H7 (cell line): ENCODE data around the gene FLT1. TPM values are rescaled to one million over a fixed set of nuclear protein-coding genes. Genes with fewer than 3 reads are reported as not detected.

Experiments used
- DNase-seq: peaks from one replicate; pipeline ENCODE4 v3.0.0; 2012
- H3K27me3 ChIP-seq: 2 replicates; pipeline ENCODE4 v1.6.0; 2011; ENCODE audit warnings: mild to moderate bottlenecking, low read length; ENCODE audit not compliant: control insufficient read depth, insufficient read depth
- H3K36me3 ChIP-seq: replicated peaks from 2 replicates; pipeline ENCODE4 v1.5.1; 2011; ENCODE audit warnings: low read length; ENCODE audit not compliant: control insufficient read depth, insufficient read depth
- H3K4me3 ChIP-seq: 2 replicates; pipeline ENCODE4 v1.5.1; 2011; ENCODE audit warnings: low read depth, mild to moderate bottlenecking, control low read depth, low read length, moderate library complexity; ENCODE audit not compliant: insufficient read depth
- total RNA-seq: library from RNA; depleted of rRNA; stranded (reverse); fragments of >200 nt; shearing (Covaris generic); gene quantifications from 2 replicates; pipeline ENCODE4 v1.2.3, GENCODE V29; 2014

Gene FLT1
- total RNA-seq, 1 experiment from 2014 or later = 55.3 TPM

- H3K4me3 ChIP-seq = no peak overlapping the region
- DNase-seq = no peak
- H3K36me3 ChIP-seq = no peaks in the 10 kb centered on the region; the same call in 1 of the 2 replicates
- no peaks in the 10 kb centered on the region for H3K27me3 ChIP-seq
These were observed 172.5 kb downstream of the FLT1 start for GRCh38 chr13:28322256-28322905.

- DNase-seq = no peak
- no peaks in the 10 kb centered on the region; the same call in 1 of the 2 replicates for H3K36me3 ChIP-seq
- H3K4me3 ChIP-seq = no peak overlapping the region
- H3K27me3 ChIP-seq = no peaks in the 10 kb centered on the region
These were observed 173.2 kb downstream of the FLT1 start for GRCh38 chr13:28321756-28322155.

- no peak overlapping the region for H3K4me3 ChIP-seq
- DNase-seq = no peak
- no peaks in the 10 kb centered on the region; the same call in 1 of the 2 replicates for H3K36me3 ChIP-seq
- no peaks in the 10 kb centered on the region for H3K27me3 ChIP-seq
These were observed 173.9 kb downstream of the FLT1 start for GRCh38 chr13:28320884-28321574.

- DNase-seq = no peak
- no peaks in the 10 kb centered on the region; the same call in 1 of the 2 replicates for H3K36me3 ChIP-seq
- H3K4me3 ChIP-seq = no peak overlapping the region
- H3K27me3 ChIP-seq = no peaks in the 10 kb centered on the region
These were observed 174.7 kb downstream of the FLT1 start for GRCh38 chr13:28320209-28320608.

GRCh38 chr13:28319528-28319927 lies 175.4 kb downstream of the FLT1 start:
- no peak for DNase-seq

GRCh38 chr13:28318496-28318895 lies 176.4 kb downstream of the FLT1 start:
- Histone ChIP-seq H3K4me3 (no peak overlapping the region), H3K27me3 (no peaks in the 10 kb centered on the region), H3K36me3 (no peaks in the 10 kb centered on the region; the same call in 1 of the 2 replicates)
- no peak for DNase-seq

More at GRCh38 chr13:28319528-28319927, 175.4 kb downstream of the FLT1 start:
- H3K36me3 ChIP-seq = no peaks in the 10 kb centered on the region; the same call in 1 of the 2 replicates
- no peaks in the 10 kb centered on the region for H3K27me3 ChIP-seq
- no peak overlapping the region for H3K4me3 ChIP-seq

- Histone ChIP-seq H3K27me3 (no peaks in the 10 kb centered on the region), H3K4me3 (no peak overlapping the region), H3K36me3 (no peaks in the 10 kb centered on the region; the same call in 1 of the 2 replicates)
- no peak for DNase-seq
These were observed 178.1 kb downstream of the FLT1 start for GRCh38 chr13:28316836-28317235.

GRCh38 chr13:28316129-28316528 lies 178.8 kb downstream of the FLT1 start:
- DNase-seq = no peak
- Histone ChIP-seq H3K27me3 (no peaks in the 10 kb centered on the region), H3K4me3 (no peak overlapping the region), H3K36me3 (no peaks in the 10 kb centered on the region; the same call in 1 of the 2 replicates)

GRCh38 chr13:28314879-28315278 lies 180.0 kb downstream of the FLT1 start:
- H3K27me3 ChIP-seq = no peaks in the 10 kb centered on the region
- no peak overlapping the region for H3K4me3 ChIP-seq
- H3K36me3 ChIP-seq = no peaks in the 10 kb centered on the region; the same call in 1 of the 2 replicates
- no peak for DNase-seq

- no peak for DNase-seq
- Histone ChIP-seq H3K36me3 (no peaks in the 10 kb centered on the region; the same call in 1 of the 2 replicates), H3K27me3 (no peaks in the 10 kb centered on the region), H3K4me3 (no peak overlapping the region)
These were observed 181.3 kb downstream of the FLT1 start for GRCh38 chr13:28313579-28313978.

- H3K4me3 ChIP-seq = no peak overlapping the region
- H3K27me3 ChIP-seq = no peaks in the 10 kb centered on the region
- H3K36me3 ChIP-seq = no peaks in the 10 kb centered on the region
- DNase-seq = no peak
These were observed 188.6 kb downstream of the FLT1 start for GRCh38 chr13:28306325-28306724.

GRCh38 chr13:28301839-28302238 lies 193.1 kb downstream of the FLT1 start:
- H3K4me3 ChIP-seq = no peak overlapping the region
- H3K27me3 ChIP-seq = no peaks in the 10 kb centered on the region
- DNase-seq = no peak
- H3K36me3 ChIP-seq = no peaks in the 10 kb centered on the region

GRCh38 chr13:28299916-28300315 lies 195.0 kb downstream of the FLT1 start:
- no peak for DNase-seq
- H3K4me3 ChIP-seq = no peak overlapping the region
- H3K27me3 ChIP-seq = no peaks in the 10 kb centered on the region
- no peaks in the 10 kb centered on the region for H3K36me3 ChIP-seq

- DNase-seq = peak; percentile 49
- H3K4me3 ChIP-seq = no peak overlapping the region
- no peaks in the 10 kb centered on the region; the same call in 1 of the 2 replicates for H3K36me3 ChIP-seq
- no peaks in the 10 kb centered on the region for H3K27me3 ChIP-seq
These were observed 197.6 kb downstream of the FLT1 start for GRCh38 chr13:28297341-28297740.

- peaks cover 3% of the 10 kb centered on the region; the same call in 1 of the 2 replicates for H3K36me3 ChIP-seq
- no peaks in the 10 kb centered on the region for H3K27me3 ChIP-seq
These were observed 208.7 kb downstream of the FLT1 start for GRCh38 chr13:28286263-28286662.

More at GRCh38 chr13:28286263-28286662, 208.7 kb downstream of the FLT1 start:
- DNase-seq = no peak
- no peak overlapping the region for H3K4me3 ChIP-seq
